Ishikawa (cell line): Measurements from ENCODE around the gene GSTA3.

ENCODE experiments used
- CEBPB ChIP-seq: IDR thresholded peaks from 2 replicates; pipeline ENCODE4 v1.6.1; 2012
- CREB1 ChIP-seq: IDR thresholded peaks from 2 replicates; pipeline ENCODE4 v1.6.1; 2012; ENCODE audit warnings: low read depth
- EGR1 ChIP-seq: IDR thresholded peaks from 2 replicates; pipeline ENCODE4 v1.6.1; 2012
- EP300 ChIP-seq: IDR thresholded peaks from 2 replicates; pipeline ENCODE4 v1.6.1; 2012; ENCODE audit warnings: borderline replicate concordance
- FOXM1 ChIP-seq: IDR thresholded peaks from 2 replicates; pipeline ENCODE4 v1.6.1; 2012; ENCODE audit warnings: low read depth, borderline replicate concordance
- NFIC ChIP-seq: IDR thresholded peaks from 2 replicates; pipeline ENCODE4 v1.6.1; 2012
- RAD21 ChIP-seq: IDR thresholded peaks from 2 replicates; pipeline ENCODE4 v1.6.1; 2012; ENCODE audit warnings: low read depth
- TAF1 ChIP-seq: IDR thresholded peaks from 2 replicates; pipeline ENCODE4 v1.6.1; 2012; ENCODE audit warnings: low read depth, mild to moderate bottlenecking
- TCF12 ChIP-seq: IDR thresholded peaks from 2 replicates; pipeline ENCODE4 v1.6.1; 2012; ENCODE audit warnings: low read depth
- TEAD4 ChIP-seq: IDR thresholded peaks from 2 replicates; pipeline ENCODE4 v1.6.1; 2012
- YY1 ChIP-seq: IDR thresholded peaks from 2 replicates; pipeline ENCODE4 v1.6.1; 2012; ENCODE audit warnings: low read depth
- ZBTB7A ChIP-seq: IDR thresholded peaks from 2 replicates; pipeline ENCODE4 v1.6.1; 2012; ENCODE audit warnings: low read depth
- TF ChIP-seq, protein P1 (sequence below): IDR thresholded peaks from 2 replicates; pipeline ENCODE4 v1.6.1; 2012
- TF ChIP-seq, protein P2 (sequence below): IDR thresholded peaks from 2 replicates; pipeline ENCODE4 v1.6.1; 2012
- TF ChIP-seq, protein P3 (sequence below): IDR thresholded peaks from 2 replicates; pipeline ENCODE4 v1.6.1; 2012; ENCODE audit warnings: low read depth, mild to moderate bottlenecking

Gene GSTA3

DNA sequence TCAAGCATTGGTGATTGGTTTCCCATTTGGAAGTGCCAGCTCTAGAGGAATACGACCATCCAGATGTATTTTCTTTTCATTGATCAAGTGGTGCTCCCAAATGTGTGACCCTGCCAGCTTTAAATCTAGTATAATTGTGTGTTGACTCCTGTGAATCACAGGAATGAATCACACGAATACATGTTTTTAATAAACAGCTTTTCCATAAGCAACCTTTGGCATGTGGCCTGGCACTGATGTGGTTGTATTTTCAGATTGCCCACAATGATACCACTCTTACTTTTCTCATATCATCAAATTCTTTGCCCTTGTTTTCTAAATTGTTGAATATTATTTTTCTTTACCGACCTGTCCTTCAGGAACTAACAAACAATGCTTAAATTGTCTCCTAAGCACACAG, 367 bp downstream of the GSTA3 start:
- no peak for TF ChIP-seq EGR1
- no peak for TF ChIP-seq TAF1
- TF ChIP-seq, protein P1, sequence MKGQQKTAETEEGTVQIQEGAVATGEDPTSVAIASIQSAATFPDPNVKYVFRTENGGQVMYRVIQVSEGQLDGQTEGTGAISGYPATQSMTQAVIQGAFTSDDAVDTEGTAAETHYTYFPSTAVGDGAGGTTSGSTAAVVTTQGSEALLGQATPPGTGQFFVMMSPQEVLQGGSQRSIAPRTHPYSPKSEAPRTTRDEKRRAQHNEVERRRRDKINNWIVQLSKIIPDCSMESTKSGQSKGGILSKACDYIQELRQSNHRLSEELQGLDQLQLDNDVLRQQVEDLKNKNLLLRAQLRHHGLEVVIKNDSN = no peak
- TF ChIP-seq TEAD4 = no peak
- TF ChIP-seq CEBPB = no peak
- no peak for TF ChIP-seq YY1

DNA sequence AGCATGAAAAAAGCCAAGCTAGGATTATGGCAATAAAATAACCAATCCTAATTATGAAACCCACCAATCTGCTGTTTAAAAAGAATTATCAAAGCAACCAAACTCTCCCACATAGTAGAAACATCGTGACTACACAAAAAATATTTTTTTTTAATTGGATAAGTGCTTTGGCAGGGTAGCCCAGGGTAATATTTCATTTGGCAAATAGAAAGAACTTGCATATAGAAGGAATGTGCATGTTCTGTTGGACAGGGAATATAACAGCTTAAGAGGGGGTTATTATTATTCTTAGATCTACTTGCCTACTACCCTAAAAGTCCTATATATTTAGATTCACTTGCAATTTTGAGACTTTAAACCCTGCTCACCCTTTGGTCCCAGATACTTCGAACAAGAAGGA, 972 bp downstream of the GSTA3 start:
- TF ChIP-seq TEAD4 (no peak), EP300 (no peak), EGR1 (no peak), FOXM1 (no peak), CREB1 (no peak), ZBTB7A (no peak), RAD21 (no peak), CEBPB (no peak)
- TF ChIP-seq, protein P2, sequence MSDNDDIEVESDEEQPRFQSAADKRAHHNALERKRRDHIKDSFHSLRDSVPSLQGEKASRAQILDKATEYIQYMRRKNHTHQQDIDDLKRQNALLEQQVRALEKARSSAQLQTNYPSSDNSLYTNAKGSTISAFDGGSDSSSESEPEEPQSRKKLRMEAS = no peak
- TF ChIP-seq, protein P3, sequence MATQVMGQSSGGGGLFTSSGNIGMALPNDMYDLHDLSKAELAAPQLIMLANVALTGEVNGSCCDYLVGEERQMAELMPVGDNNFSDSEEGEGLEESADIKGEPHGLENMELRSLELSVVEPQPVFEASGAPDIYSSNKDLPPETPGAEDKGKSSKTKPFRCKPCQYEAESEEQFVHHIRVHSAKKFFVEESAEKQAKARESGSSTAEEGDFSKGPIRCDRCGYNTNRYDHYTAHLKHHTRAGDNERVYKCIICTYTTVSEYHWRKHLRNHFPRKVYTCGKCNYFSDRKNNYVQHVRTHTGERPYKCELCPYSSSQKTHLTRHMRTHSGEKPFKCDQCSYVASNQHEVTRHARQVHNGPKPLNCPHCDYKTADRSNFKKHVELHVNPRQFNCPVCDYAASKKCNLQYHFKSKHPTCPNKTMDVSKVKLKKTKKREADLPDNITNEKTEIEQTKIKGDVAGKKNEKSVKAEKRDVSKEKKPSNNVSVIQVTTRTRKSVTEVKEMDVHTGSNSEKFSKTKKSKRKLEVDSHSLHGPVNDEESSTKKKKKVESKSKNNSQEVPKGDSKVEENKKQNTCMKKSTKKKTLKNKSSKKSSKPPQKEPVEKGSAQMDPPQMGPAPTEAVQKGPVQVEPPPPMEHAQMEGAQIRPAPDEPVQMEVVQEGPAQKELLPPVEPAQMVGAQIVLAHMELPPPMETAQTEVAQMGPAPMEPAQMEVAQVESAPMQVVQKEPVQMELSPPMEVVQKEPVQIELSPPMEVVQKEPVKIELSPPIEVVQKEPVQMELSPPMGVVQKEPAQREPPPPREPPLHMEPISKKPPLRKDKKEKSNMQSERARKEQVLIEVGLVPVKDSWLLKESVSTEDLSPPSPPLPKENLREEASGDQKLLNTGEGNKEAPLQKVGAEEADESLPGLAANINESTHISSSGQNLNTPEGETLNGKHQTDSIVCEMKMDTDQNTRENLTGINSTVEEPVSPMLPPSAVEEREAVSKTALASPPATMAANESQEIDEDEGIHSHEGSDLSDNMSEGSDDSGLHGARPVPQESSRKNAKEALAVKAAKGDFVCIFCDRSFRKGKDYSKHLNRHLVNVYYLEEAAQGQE = no peak
- TF ChIP-seq, protein P1 = no peak

DNA sequence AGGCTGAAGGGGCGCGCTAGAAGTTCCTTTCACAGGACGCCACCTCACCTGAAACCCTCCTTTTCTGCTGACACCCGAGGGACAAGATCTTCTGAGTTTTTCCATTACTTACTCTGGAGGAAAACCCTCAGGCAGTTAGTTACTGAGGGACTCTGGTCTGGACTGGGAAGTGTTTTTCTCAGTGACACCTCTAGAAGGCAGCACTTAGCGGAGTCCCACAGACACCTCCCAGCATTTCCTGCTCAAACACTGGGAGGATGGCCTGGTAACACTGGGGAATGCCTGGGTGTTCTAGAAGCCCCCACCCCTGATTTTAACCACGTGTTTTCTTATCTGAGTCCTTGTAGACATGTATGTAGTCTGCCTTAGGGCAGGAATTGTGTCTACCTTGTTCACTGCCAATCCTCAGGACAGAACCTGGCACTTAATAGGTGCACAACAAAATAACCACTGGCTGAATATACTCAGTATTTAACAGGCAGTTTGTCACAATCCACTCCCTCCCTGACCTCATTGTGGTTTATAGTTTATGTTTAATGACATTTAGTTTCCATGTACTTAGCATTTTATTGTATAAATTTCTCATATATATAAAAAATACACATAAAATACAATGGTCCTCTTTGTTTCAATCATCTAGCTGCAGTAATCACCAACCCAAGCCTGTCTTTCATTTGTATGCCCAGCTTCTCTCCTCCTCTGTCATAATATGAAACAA, 4.8 kb downstream of the GSTA3 start:
- TF ChIP-seq TAF1 (no peak), CREB1 (no peak), RAD21 (peak; percentile 28; the same call in 1 of the 2 replicates)

DNA sequence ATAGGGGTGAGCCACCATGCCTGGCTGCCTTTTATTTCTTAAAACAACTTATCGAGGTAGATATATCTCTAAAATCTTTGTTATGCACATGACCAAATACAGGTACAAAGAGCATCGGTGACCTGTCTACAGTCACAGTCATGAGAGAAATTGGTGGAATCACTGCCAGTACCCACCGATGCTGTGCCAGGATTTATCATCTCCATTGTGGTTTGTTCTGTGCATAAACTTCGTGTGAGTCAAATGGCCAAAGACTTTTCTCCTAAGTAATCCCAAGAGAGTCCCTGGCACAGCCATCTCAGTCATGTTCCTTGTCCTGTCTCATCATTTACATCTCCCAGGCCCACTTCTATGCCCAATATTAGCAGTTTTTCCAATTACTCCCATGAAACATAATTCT, 9.0 kb downstream of the GSTA3 start:
- TF ChIP-seq TEAD4 (no peak), CEBPB (no peak)
- TF ChIP-seq, protein P1 = no peak

DNA sequence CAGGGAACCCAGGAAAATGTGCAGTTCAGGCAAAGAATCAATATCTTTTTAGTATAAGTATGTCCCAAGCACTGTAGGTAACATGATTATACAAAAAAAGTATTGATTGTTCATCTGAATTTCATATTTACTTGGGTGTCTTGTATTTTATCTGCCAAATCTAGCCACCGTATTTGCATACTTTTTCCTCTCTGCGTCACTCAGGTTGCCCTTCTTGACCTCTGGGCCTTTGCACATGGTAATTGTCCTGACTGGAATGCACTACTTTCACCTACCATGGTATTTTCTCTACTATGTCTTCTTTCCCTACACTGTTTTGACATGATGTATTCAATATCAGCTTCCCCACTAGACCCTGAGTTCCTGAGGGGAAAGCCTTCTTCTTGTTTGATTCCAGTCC, 15.2 kb downstream of the GSTA3 start:
- no peak for TF ChIP-seq TCF12
- TF ChIP-seq, protein P1 = no peak
- no peak for TF ChIP-seq YY1
- no peak for TF ChIP-seq NFIC
- no peak for TF ChIP-seq FOXM1
- TF ChIP-seq RAD21 = no peak
- no peak for TF ChIP-seq TEAD4
- no peak for TF ChIP-seq ZBTB7A
- TF ChIP-seq TAF1 = no peak
- TF ChIP-seq CEBPB = no peak
- no peak for TF ChIP-seq EP300
- TF ChIP-seq, protein P3 = no peak
- TF ChIP-seq, protein P2 = no peak
- TF ChIP-seq CREB1 = no peak

DNA sequence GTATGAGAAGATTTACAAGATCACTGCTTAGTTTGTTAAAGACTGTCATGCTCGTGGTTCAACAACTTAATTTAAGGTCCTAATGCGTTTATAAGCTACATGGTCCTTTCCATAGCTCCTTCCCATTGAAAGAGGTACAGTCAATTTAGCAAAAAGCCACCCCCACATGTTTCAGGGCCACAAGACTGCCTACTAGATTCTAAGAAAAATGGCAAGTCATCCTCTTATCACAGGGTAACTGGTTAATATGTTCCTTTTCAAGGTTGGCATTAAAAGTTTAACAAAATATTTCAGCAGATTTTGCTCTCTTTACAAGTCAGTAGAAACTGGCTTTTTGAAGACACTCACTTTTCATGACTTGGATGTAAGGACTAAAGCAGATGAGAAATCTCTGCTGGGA, 15.7 kb downstream of the GSTA3 start:
- TF ChIP-seq CREB1 (no peak), TAF1 (no peak), CEBPB (no peak), NFIC (no peak), FOXM1 (no peak), EGR1 (no peak), TEAD4 (no peak), EP300 (no peak)
- TF ChIP-seq, protein P3 = no peak
- TF ChIP-seq, protein P2 = no peak
